GM19099 (cell line): ENCODE results near the gene SND1.

Source experiments
- POLR2A ChIP-seq: IDR thresholded peaks from 3 replicates; pipeline ENCODE4 v1.6.1; 2011; ENCODE audit warnings: low read depth; ENCODE audit not compliant: insufficient read length; ENCODE audit errors: extremely low read depth

SND1 gene

GRCh38 chr7:127782654-127783559 is 130.9 kb downstream of the SND1 start:
- no peak for TF ChIP-seq POLR2A

- TF ChIP-seq POLR2A = no peak
Observed at GRCh38 chr7:127786184-127786583, 134.2 kb downstream of the SND1 start.

GRCh38 chr7:127789031-127789430 is 137.0 kb downstream of the SND1 start:
- TF ChIP-seq POLR2A = no peak

GRCh38 chr7:127791446-127792189 is 139.6 kb downstream of the SND1 start:
- TF ChIP-seq POLR2A = no peak

GRCh38 chr7:127792528-127793342 is 140.7 kb downstream of the SND1 start:
- no peak for TF ChIP-seq POLR2A

- TF ChIP-seq POLR2A = no peak
Observed at GRCh38 chr7:127793582-127793981, 141.6 kb downstream of the SND1 start.

- no peak for TF ChIP-seq POLR2A
Observed at GRCh38 chr7:127794136-127794535, 142.1 kb downstream of the SND1 start.

- TF ChIP-seq POLR2A = no peak
Observed at GRCh38 chr7:127794551-127794950, 142.6 kb downstream of the SND1 start.

- no peak for TF ChIP-seq POLR2A
Observed at GRCh38 chr7:127798023-127798422, 146.0 kb downstream of the SND1 start.

- no peak for TF ChIP-seq POLR2A
Observed at GRCh38 chr7:127798769-127799372, 146.9 kb downstream of the SND1 start.

GRCh38 chr7:127799535-127800305 is 147.7 kb downstream of the SND1 start:
- TF ChIP-seq POLR2A = no peak

- TF ChIP-seq POLR2A = no peak
Observed at GRCh38 chr7:127802845-127803244, 150.9 kb downstream of the SND1 start.

- TF ChIP-seq POLR2A = no peak
Observed at GRCh38 chr7:127803626-127804025, 151.6 kb downstream of the SND1 start.

GRCh38 chr7:127807340-127807739 is 155.3 kb downstream of the SND1 start:
- TF ChIP-seq POLR2A = no peak
